Measurements from ENCODE around the gene MCEMP1.

Gene MCEMP1

DNA sequence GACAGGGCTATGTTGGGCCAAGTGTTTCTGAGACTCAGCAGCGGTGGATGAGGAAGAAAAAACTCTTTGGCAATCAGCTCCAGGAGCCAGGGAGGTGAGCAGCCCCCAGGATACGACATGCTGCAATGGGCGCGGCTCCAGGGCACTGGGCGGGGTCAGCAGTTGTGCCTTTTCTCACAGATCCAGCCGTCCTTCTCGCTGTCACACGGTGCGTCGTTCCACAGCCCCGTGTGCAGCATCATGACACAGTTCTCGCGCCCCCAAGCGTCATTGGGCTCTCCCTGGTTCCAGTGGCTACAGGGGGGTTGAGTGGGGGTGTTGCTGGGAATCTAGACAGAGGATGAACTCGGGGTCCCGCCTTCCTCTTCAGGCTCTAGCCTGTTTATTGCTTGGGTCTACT, 52.3 kb downstream of the MCEMP1 start:
- no peak for DNase-seq (ENCODE audit: low read depth in 2 of 2)

All from stimulated activated CD8-positive, alpha-beta memory T cell treated with anti-CD3 and anti-CD28 coated beads, Interleukin-2, amount 100 ng/mL, for 1 hour (primary cell).